Measurements from ENCODE around the gene CADM1. TPM values are rescaled to one million over a fixed set of nuclear protein-coding genes. Genes with fewer than 3 reads are reported as not detected.

The CADM1 gene
- total and polyA plus RNA-seq, 8 donors, result 6.3 to 38.8 (median 24.5) TPM

DNA sequence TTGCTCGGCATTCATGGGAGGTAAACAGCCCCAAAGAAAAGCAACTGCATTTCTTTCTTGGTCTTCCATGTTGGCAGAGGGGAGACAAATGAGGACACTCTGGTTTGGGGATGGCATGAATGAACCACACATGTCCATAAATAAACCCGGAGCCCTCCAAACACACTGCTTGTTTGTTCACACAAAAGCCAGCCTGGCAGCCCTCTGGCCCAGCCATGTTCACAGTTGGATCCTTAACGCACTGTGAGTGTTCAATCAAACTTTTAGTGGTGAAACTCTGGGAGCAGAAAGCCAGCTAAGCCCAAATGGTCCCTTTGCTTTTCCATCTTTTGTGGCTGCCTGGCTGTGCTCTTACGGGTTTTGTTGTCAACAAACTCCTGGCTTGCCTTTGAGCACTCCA is 336.8 kb downstream of the CADM1 start:
- intact Hi-C loops (cut with DNase I), result no loop called here
- Histone ChIP-seq H3K9me3 (no peaks in the 10 kb centered on the region), H3K27me3 (no peaks in the 10 kb centered on the region), H3K4me3 (no peak overlapping the region), H3K36me3 (no peaks in the 10 kb centered on the region), H3K27ac (no peak overlapping the region), H3K4me1 (no peaks in the 10 kb centered on the region)
- ATAC-seq (no peak), FAIRE-seq (no peak), DNase-seq (no peak)
- 67 to 73% methylated on average over 4 of the region's 4 CpGs for WGBS, 2 donors
- TF ChIP-seq, protein P1, sequence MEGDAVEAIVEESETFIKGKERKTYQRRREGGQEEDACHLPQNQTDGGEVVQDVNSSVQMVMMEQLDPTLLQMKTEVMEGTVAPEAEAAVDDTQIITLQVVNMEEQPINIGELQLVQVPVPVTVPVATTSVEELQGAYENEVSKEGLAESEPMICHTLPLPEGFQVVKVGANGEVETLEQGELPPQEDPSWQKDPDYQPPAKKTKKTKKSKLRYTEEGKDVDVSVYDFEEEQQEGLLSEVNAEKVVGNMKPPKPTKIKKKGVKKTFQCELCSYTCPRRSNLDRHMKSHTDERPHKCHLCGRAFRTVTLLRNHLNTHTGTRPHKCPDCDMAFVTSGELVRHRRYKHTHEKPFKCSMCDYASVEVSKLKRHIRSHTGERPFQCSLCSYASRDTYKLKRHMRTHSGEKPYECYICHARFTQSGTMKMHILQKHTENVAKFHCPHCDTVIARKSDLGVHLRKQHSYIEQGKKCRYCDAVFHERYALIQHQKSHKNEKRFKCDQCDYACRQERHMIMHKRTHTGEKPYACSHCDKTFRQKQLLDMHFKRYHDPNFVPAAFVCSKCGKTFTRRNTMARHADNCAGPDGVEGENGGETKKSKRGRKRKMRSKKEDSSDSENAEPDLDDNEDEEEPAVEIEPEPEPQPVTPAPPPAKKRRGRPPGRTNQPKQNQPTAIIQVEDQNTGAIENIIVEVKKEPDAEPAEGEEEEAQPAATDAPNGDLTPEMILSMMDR (IDR thresholded peaks at IDR 0.05), result no peak

DNA sequence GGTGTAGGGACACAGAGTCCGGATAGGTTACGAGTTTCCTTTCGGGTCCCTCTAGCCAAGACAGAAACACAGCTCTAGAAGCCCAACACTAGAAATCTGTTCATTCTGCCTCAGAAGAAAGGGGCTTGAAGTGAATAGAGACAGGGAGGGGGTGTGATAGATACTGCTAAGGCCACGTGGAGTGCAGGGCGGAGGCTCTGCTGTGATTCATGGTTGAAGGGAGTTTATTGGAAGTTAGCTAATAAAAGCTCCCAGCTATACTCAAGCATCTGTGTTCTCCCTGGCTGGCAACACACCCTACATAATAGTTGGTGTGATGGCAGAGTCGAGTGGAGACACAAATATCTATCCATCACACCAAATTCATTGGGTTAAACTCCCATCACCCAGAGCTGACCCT is 337.4 kb downstream of the CADM1 start:
- H3K36me3 ChIP-seq, result no peaks in the 10 kb centered on the region
- no peaks in the 10 kb centered on the region for H3K4me1 ChIP-seq
- no peaks in the 10 kb centered on the region for H3K27me3 ChIP-seq
- no peaks in the 10 kb centered on the region for H3K9me3 ChIP-seq
- H3K4me3 ChIP-seq, result no peak overlapping the region
- no peak overlapping the region for H3K27ac ChIP-seq
- 55 to 65% methylated on average over 6 of the region's 6 CpGs for WGBS, 2 donors
- no peak for DNase-seq
- FAIRE-seq, result no peak
- ATAC-seq, result peak in 1 of 4 donors; percentile 12
- intact Hi-C loops (cut with DNase I), result no loop called here
- TF ChIP-seq, protein P1 (IDR thresholded peaks at IDR 0.05), result no peak

DNA sequence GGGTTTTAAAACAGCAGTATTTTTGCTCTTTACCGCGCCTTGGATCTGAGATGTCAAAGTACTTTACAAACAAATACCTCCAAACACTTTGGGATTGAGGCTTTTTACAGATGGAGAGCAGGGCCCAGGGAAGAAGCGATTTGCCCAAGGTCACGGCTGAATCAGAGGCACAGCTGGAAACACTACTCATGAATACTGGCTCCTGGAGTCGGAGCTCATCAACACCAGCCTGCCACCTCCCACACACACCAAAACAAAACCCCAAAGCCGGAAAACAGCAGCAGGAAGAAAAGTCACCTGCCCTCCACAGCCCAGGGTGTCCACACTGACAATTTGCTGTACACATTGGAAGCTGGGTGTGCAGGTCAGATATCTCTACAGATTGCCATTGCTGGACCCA is 339.4 kb downstream of the CADM1 start:
- WGBS, 2 donors, result 33 to 37% methylated on average over 6 of the region's 6 CpGs
- Histone ChIP-seq H3K4me1 (no peaks in the 10 kb centered on the region), H3K27me3 (no peaks in the 10 kb centered on the region), H3K36me3 (no peaks in the 10 kb centered on the region), H3K4me3 (no peak overlapping the region), H3K27ac (no peak overlapping the region), H3K9me3 (no peaks in the 10 kb centered on the region)
- FAIRE-seq (no peak), DNase-seq (no peak), ATAC-seq (no peak)
- intact Hi-C loops (cut with DNase I), result no loop called here
- TF ChIP-seq, protein P1 (IDR thresholded peaks at IDR 0.05), result no peak

DNA sequence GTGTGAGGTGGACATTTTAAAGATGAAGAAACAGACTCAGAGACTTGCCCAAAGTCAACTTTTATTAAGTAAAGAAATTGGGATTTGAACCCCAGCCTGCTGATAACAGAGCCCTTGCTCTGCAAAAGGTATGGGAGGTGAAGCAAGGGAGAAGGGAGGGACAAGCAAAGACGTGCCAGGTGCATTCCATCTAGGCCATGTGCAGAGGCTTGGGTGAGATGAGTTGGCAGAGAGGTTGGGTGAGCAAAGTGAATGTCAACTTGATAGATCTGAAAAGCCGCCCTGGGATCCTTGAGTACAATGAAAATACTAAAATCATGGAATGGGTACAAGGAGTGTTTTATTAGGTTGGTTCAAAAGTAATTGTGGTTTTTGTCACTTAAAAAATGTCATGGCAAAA is 341.3 kb downstream of the CADM1 start:
- H3K27me3 ChIP-seq, result no peaks in the 10 kb centered on the region
- WGBS, 2 donors, result 49 to 51% methylated on average over 2 of the region's 2 CpGs
- H3K27ac ChIP-seq, result no peak overlapping the region
- H3K4me1 ChIP-seq, result no peaks in the 10 kb centered on the region
- TF ChIP-seq, protein P1 (IDR thresholded peaks at IDR 0.05), result no peak
- H3K9me3 ChIP-seq, result no peaks in the 10 kb centered on the region
- H3K4me3 ChIP-seq, result no peak overlapping the region
- DNase-seq (no peak), FAIRE-seq (no peak), ATAC-seq (no peak)
- H3K36me3 ChIP-seq, result no peaks in the 10 kb centered on the region
- intact Hi-C loops (cut with DNase I), result no loop called here

DNA sequence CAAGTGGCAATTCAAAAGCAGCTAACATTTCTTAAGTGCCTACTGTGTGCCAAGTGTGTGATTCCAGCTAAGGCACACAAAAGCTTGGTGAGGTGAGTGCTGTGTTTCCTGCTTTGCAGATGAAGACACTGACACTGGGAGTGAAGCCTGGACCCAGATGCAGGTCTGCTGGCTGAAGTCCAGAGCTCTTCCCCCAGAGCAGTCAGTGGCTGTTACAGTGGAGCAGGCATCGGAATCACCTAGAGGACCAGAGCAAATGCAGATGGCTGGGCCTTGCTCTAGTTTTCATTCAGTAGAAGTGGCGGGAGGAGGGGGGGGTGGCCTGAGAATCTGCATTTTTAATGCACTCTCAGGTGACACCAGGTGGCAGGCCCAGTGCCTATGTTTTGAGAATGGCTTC is 342.3 kb downstream of the CADM1 start:
- DNase-seq (no peak), FAIRE-seq (no peak), ATAC-seq (no peak)
- Histone ChIP-seq H3K9me3 (no peaks in the 10 kb centered on the region), H3K4me3 (no peak overlapping the region), H3K27me3 (no peaks in the 10 kb centered on the region), H3K4me1 (no peaks in the 10 kb centered on the region), H3K27ac (no peak overlapping the region), H3K36me3 (no peaks in the 10 kb centered on the region)
- TF ChIP-seq, protein P1 (IDR thresholded peaks at IDR 0.05), result no peak
- WGBS, 2 donors, result 52 to 74% methylated on average over 2 of the region's 2 CpGs
- intact Hi-C loops (cut with DNase I), result no loop called here
